ENCODE measurements around the gene CD1C.

DNA sequence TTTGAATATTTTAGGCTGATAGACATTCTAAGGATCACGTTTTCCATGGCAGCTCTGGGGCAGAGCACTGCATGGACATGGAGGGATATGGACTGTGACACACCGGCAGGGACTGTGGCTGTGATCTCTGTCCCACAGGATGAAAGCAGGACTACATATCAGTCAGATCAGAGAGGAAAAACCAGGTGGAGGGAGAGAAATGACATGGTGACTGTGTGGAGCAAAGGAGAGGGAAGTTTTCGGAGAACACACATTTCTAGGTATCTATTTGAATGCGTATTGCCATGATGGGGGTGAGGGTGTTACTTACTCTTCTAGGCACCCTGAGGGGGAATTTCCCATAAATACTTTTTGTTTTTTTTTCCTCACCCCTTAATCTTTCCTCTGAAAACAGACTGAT, 3.2 kb upstream of the CD1C start:
- TF ChIP-seq EP300 (IDR thresholded peaks at IDR 0.05; ENCODE audit: borderline replicate concordance) (no peak), YY1 (IDR thresholded peaks at IDR 0.05; ENCODE audit: low read depth) (no peak), TCF12 (IDR thresholded peaks at IDR 0.05; ENCODE audit: low read depth) (no peak), ZBTB7A (IDR thresholded peaks at IDR 0.05; ENCODE audit: low read depth) (no peak)
